Measurements from ENCODE around the gene ZNF567. TPM values are rescaled to one million over a fixed set of nuclear protein-coding genes. Genes with fewer than 3 reads are reported as not detected.
"Not testable (repeated sequence)": the region's sequence is repeated elsewhere in the genome, so short reads cannot be mapped to it uniquely, and the experiment has no call there.

Gene ZNF567
- total RNA-seq, 1 experiment from 2014 or later, result 5.9 TPM

DNA sequence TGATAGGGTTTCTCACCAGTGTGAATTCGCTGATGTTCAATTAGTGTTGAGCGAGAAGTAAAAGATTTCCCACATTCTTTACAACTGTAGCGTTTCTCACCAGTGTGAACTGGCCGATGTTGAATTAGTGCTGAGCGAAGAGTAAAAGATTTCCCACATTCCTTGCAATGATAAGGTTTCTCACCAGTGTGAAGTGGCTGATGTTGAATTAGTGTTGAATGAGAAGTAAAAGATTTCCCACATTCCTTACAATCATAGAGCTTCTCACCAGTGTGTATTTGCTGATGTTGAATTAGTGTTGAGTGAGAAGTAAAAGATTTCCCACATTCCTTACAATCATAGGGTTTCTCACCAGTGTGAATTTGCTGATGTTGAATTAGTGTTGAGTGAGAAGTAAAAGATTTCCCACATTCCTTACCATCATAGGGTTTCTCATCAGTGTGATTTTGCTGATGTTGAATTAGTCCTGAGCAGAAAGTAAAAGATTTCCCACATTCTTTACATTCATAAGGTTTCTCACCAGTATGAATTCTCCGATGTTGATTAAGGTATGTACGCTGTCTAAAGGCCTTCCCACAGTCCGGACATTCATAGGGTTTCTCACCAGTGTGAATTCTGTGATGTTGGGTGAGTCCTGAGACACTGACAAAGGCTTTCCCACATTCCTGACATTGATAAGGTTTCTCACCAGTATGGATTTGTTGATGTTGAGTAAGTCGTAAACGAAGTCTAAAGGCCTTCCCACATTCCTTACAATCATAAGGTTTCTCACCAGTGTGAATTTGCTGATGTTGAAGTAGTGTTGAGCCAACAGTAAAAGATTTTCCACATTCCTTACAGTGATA lies 61.2 kb downstream of the ZNF567 start:
- in situ Hi-C loops (cut with HindIII; ENCODE audit: low pct_unique_long_range_greater_than_20kb, low sequenced_read_pairs), result no loop called here
- no peak for DNase-seq (ENCODE audit: low read depth)

DNA sequence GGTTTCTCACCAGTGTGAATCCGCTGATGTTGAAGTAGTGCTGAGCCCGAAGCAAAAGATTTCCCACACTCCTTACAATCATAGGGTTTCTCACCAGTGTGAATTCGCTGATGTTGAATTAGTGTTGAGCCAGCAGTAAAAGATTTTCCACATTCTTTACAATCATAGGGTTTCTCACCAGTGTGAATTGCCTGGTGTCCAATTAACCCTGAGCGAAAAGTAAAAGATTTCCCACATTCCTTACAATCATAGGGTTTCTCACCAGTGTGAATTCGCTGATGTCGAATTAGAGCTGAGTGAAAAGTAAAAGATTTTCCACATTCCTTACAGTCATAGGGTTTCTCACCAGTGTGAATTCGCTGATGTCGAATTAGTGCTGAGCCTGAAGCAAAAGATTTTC lies 62.2 kb downstream of the ZNF567 start:
- DNase-seq (ENCODE audit: low read depth); in situ Hi-C loops (cut with HindIII; ENCODE audit: low pct_unique_long_range_greater_than_20kb, low sequenced_read_pairs): not testable (repeated sequence)

DNA sequence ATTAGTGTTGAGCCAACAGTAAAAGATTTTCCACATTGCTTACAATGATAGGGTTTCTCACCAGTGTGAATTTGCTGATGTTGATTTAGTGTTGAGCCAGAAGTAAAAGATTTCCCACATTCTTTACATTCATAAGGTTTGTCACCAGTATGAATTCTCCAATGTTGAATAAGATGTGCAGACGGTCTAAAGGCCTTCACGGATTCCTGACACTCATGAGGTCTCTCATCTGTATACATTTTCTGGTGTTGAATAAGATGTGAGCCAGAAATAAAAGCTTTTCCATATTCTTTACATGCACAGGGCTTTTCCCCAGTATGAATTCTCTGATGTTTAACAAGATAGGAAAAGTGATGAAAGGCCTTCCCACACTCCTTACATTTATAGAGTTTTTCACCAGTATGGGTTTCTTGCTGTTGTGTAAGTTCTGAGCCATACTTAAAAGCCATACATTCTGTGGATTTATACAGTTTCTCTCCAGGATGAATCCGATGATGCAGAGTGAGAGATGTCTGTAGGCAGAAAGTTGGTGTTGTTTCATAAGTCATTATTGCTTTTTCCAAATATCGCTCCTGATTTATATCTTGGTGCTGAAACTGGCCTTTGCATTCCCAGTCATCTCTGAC lies 62.8 kb downstream of the ZNF567 start:
- no peak for DNase-seq (ENCODE audit: low read depth)
- in situ Hi-C loops (cut with HindIII; ENCODE audit: low pct_unique_long_range_greater_than_20kb, low sequenced_read_pairs), result no loop called here

Other genes with a start within 250 kb of the ZNF567 start
- gene ZNF566, start 198.1 kb upstream of the ZNF567 start, total RNA-seq (2014; rRNA removed; shearing (Covaris generic); ENCODE audit: low replicate concordance), result 7.3 and 18.3 TPM in 2 replicates
- gene ZNF260, start 159.3 kb upstream of the ZNF567 start, total RNA-seq (2014; rRNA removed; shearing (Covaris generic); ENCODE audit: low replicate concordance), result 3.7 and 30.7 TPM in 2 replicates
- gene ZNF529, start 114.3 kb upstream of the ZNF567 start, total RNA-seq (2014; rRNA removed; shearing (Covaris generic); ENCODE audit: low replicate concordance), result 6.7 and 8.5 TPM in 2 replicates
- 2.3 and 6.3 TPM in 2 replicates for gene ZNF382, start 82.3 kb upstream of the ZNF567 start, total RNA-seq (2014; rRNA removed; shearing (Covaris generic); ENCODE audit: low replicate concordance)
- 3.9 and 19.2 TPM in 2 replicates for gene ZNF461, start 20.8 kb upstream of the ZNF567 start, total RNA-seq (2014; rRNA removed; shearing (Covaris generic); ENCODE audit: low replicate concordance)
- gene ZNF850, start 85.2 kb downstream of the ZNF567 start, total RNA-seq (2014; rRNA removed; shearing (Covaris generic); ENCODE audit: low replicate concordance), result 14.2 and 22.3 TPM in 2 replicates
- gene ZNF790, start 150.8 kb downstream of the ZNF567 start, total RNA-seq (2014; rRNA removed; shearing (Covaris generic); ENCODE audit: low replicate concordance), result 0.49 and 8.4 TPM in 2 replicates
- gene ZNF345, start 163.3 kb downstream of the ZNF567 start, total RNA-seq (2014; rRNA removed; shearing (Covaris generic); ENCODE audit: low replicate concordance), result 0.17 and 0.67 TPM in 2 replicates
- 0.17 and 0.35 TPM in 2 replicates for gene ZNF829, start 228.7 kb downstream of the ZNF567 start, total RNA-seq (2014; rRNA removed; shearing (Covaris generic); ENCODE audit: low replicate concordance)
- 3.7 and 6.7 TPM in 2 replicates for gene ZNF568, start 228.7 kb downstream of the ZNF567 start, total RNA-seq (2014; rRNA removed; shearing (Covaris generic); ENCODE audit: low replicate concordance)